ENCODE measurements around the gene STK26.

Gene STK26

DNA sequence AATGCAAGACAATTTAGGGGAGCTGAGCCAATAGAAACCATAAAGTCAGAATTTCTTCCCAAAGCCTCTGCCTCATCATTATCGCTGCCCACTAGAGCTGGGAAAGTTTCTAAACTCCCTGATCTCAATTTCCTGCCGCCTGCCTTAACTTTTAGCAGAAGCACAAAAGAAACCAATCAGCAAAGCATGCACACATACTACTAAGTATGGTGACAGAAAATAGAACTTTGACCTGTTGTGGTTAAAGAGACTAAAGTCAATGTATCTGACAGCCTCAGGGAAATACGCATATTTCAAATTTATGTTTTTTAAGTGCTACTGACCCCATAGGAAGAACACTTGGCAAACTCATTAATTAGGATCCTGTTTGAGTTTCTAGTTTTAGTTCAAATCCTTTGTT lies 10.1 kb downstream of the STK26 start:
- no peaks in the 10 kb centered on the region for H3K27me3 ChIP-seq (ENCODE audit: insufficient read depth, low read length, poor library complexity)
- H3K27ac ChIP-seq (ENCODE audit: low read length), result no peak overlapping the region
- H2AFZ ChIP-seq (ENCODE audit: low read depth, low read length), result no peak overlapping the region
- H3K79me2 ChIP-seq (ENCODE audit: insufficient read depth, low read length), result peaks cover 98% of the 10 kb centered on the region
- TF ChIP-seq CTCF (IDR thresholded peaks at IDR 0.05; ENCODE audit: borderline replicate concordance, extremely low read depth, low read length, poor library complexity, severe bottlenecking) (no peak), EZH2 (IDR thresholded peaks at IDR 0.05; ENCODE audit: borderline replicate concordance, low read depth, low read length, severe bottlenecking) (no peak)
- H4K20me1 ChIP-seq (ENCODE audit: insufficient read depth, low read length), result peaks cover 66% of the 10 kb centered on the region
- ATAC-seq (ENCODE audit: insufficient read depth, low read depth), result no peak
- no peaks in the 10 kb centered on the region for H3K9me3 ChIP-seq (ENCODE audit: insufficient read depth, low read length, severe bottlenecking)
- no peak overlapping the region for H3K4me2 ChIP-seq (ENCODE audit: insufficient read depth, low read length)
- peaks cover 17% of the 10 kb centered on the region; the same call in 1 of the 2 replicates for H3K36me3 ChIP-seq (ENCODE audit: insufficient read depth, low read length)
- no peak overlapping the region for H3K4me3 ChIP-seq (ENCODE audit: low read depth in 1 of 2, low read length in 2 of 2)
- DNase-seq, result no peak
- H3K4me1 ChIP-seq (ENCODE audit: insufficient read depth, low read length), result peaks cover 51% of the 10 kb centered on the region
- no peak overlapping the region for H3K9ac ChIP-seq (ENCODE audit: low read depth, low read length)

DNA sequence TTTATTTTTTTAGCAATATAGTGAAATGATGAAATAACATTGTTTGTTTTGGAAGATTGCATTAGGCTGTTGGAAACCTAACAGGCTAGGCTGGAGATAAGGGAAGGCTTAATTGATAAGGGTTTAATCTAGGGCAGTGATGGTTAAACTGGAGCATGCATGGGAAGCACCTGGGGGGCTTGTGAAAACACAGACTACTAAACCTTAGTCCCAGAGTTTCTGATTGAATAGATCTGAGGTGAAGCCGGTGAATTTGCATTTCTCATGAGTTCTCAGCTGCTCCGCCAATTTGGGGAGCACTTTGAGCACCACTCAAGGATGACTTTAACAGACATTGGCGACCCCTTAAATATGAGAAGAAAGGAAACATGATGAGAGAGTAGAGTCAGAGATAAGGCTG lies 11.5 kb downstream of the STK26 start:
- H4K20me1 ChIP-seq (ENCODE audit: insufficient read depth, low read length), result peaks cover 51% of the 10 kb centered on the region
- no peak for ATAC-seq (ENCODE audit: insufficient read depth, low read depth)
- no peak for TF ChIP-seq CTCF (IDR thresholded peaks at IDR 0.05; ENCODE audit: borderline replicate concordance, extremely low read depth, low read length, poor library complexity, severe bottlenecking)
- no peak for TF ChIP-seq EZH2 (IDR thresholded peaks at IDR 0.05; ENCODE audit: borderline replicate concordance, low read depth, low read length, severe bottlenecking)
- peaks cover 98% of the 10 kb centered on the region for H3K79me2 ChIP-seq (ENCODE audit: insufficient read depth, low read length)
- no peak overlapping the region for H3K27ac ChIP-seq (ENCODE audit: low read length)
- H3K9me3 ChIP-seq (ENCODE audit: insufficient read depth, low read length, severe bottlenecking), result no peaks in the 10 kb centered on the region
- DNase-seq, result no peak
- H3K9ac ChIP-seq (ENCODE audit: low read depth, low read length), result no peak overlapping the region
- H2AFZ ChIP-seq (ENCODE audit: low read depth, low read length), result no peak overlapping the region
- peaks cover 36% of the 10 kb centered on the region for H3K4me1 ChIP-seq (ENCODE audit: insufficient read depth, low read length)
- H3K27me3 ChIP-seq (ENCODE audit: insufficient read depth, low read length, poor library complexity), result no peaks in the 10 kb centered on the region
- H3K36me3 ChIP-seq (ENCODE audit: insufficient read depth, low read length), result peaks cover 9% of the 10 kb centered on the region; the same call in 1 of the 2 replicates
- no peak overlapping the region for H3K4me2 ChIP-seq (ENCODE audit: insufficient read depth, low read length)
- H3K4me3 ChIP-seq (ENCODE audit: low read depth in 1 of 2, low read length in 2 of 2), result no peak overlapping the region

GRCh38 chrX:132037479-132037993 lies 14.4 kb downstream of the STK26 start:
- peaks cover 5% of the 10 kb centered on the region; the same call in 1 of the 2 replicates for H3K36me3 ChIP-seq (ENCODE audit: insufficient read depth, low read length)
- peaks cover 98% of the 10 kb centered on the region for H3K79me2 ChIP-seq (ENCODE audit: insufficient read depth, low read length)
- H3K9me3 ChIP-seq (ENCODE audit: insufficient read depth, low read length, severe bottlenecking), result no peaks in the 10 kb centered on the region
- H4K20me1 ChIP-seq (ENCODE audit: insufficient read depth, low read length), result peaks cover 44% of the 10 kb centered on the region
- no peak overlapping the region for H3K27ac ChIP-seq (ENCODE audit: low read length)
- TF ChIP-seq CTCF (IDR thresholded peaks at IDR 0.05; ENCODE audit: borderline replicate concordance, extremely low read depth, low read length, poor library complexity, severe bottlenecking) (no peak), EZH2 (IDR thresholded peaks at IDR 0.05; ENCODE audit: borderline replicate concordance, low read depth, low read length, severe bottlenecking) (no peak)
- no peak for DNase-seq
- no peak overlapping the region for H3K4me3 ChIP-seq (ENCODE audit: low read depth in 1 of 2, low read length in 2 of 2)
- H3K4me2 ChIP-seq (ENCODE audit: insufficient read depth, low read length), result no peak overlapping the region
- H3K9ac ChIP-seq (ENCODE audit: low read depth, low read length), result no peak overlapping the region
- no peak for ATAC-seq (ENCODE audit: insufficient read depth, low read depth)
- no peaks in the 10 kb centered on the region for H3K27me3 ChIP-seq (ENCODE audit: insufficient read depth, low read length, poor library complexity)
- H2AFZ ChIP-seq (ENCODE audit: low read depth, low read length), result no peak overlapping the region
- H3K4me1 ChIP-seq (ENCODE audit: insufficient read depth, low read length), result peaks cover 16% of the 10 kb centered on the region; the same call in 1 of the 2 replicates
